Neural cell (in vitro differentiated cells): ENCODE data around the gene C1orf35. TPM values are rescaled to one million over a fixed set of nuclear protein-coding genes. Genes with fewer than 3 reads are reported as not detected.

ENCODE experiments used
- H2AFZ ChIP-seq: fragments of 200-600, 300-800 bp; sonication (generic), shearing (Covaris generic); 2 replicates; pipeline ENCODE4 v1.6.0; 2014; ENCODE audit warnings: low read depth, mild to moderate bottlenecking, antibody characterized with exemption, low read length, moderate library complexity
- H3F3A ChIP-seq: fragments of 200-600 bp; shearing (Covaris generic); 2 replicates; pipeline ENCODE4 v1.6.1; 2016; ENCODE audit warnings: mild to moderate bottlenecking, moderate library complexity, mixed read lengths, antibody characterized with exemption, low read length; ENCODE audit not compliant: insufficient read depth, poor library complexity, severe bottlenecking
- H3K27ac ChIP-seq: fragments of 200-600, 300-800 bp; sonication (generic), shearing (Covaris generic); 2 replicates; pipeline ENCODE4 v1.5.1; 2014; ENCODE audit warnings: mild to moderate bottlenecking, low read length, moderate library complexity
- H3K27me3 ChIP-seq: fragments of 300-800, 200-600 bp; sonication (generic), shearing (Covaris generic); 2 replicates; pipeline ENCODE4 v1.6.0; 2014; ENCODE audit warnings: mild to moderate bottlenecking, low read depth, low read length, moderate library complexity; ENCODE audit not compliant: insufficient read depth
- H3K36me3 ChIP-seq: fragments of 300-800, 200-600 bp; sonication (generic), shearing (Covaris generic); 2 replicates; pipeline ENCODE4 v1.5.1; 2014; ENCODE audit warnings: mild to moderate bottlenecking, antibody characterized with exemption, low read length, moderate library complexity; ENCODE audit not compliant: insufficient read depth
- H3K4me2 ChIP-seq: fragments of 300-800, 200-600 bp; sonication (generic), shearing (Covaris generic); 2 replicates; pipeline ENCODE4 v1.6.0; 2014; ENCODE audit warnings: mild to moderate bottlenecking, low read length
- H3K4me3 ChIP-seq: fragments of 300-800, 200-600 bp; sonication (generic), shearing (Covaris generic); 2 replicates; pipeline ENCODE4 v1.5.1; 2014; ENCODE audit warnings: mild to moderate bottlenecking, low read length, moderate library complexity
- H3K79me2 ChIP-seq: fragments of 200-600 bp; shearing (Covaris generic); replicated peaks from 2 replicates; pipeline ENCODE4 v1.6.0; 2014; ENCODE audit warnings: mild to moderate bottlenecking, low read length, moderate library complexity; ENCODE audit not compliant: insufficient read depth
- H3K9ac ChIP-seq: fragments of 300-800, 200-600 bp; sonication (generic), shearing (Covaris generic); 2 replicates; pipeline ENCODE4 v1.6.1; 2016; ENCODE audit warnings: mild to moderate bottlenecking, low read length, mixed read lengths
- H3K9me2 ChIP-seq: fragments of 200-600 bp; shearing (Covaris generic); 2 replicates; pipeline ENCODE4 v1.6.1; 2016; ENCODE audit warnings: mild to moderate bottlenecking, low read length, mixed read lengths; ENCODE audit not compliant: insufficient read depth
- H3K9me3 ChIP-seq: fragments of 200-600, 300-800 bp; sonication (generic), shearing (Covaris generic); 2 replicates; pipeline ENCODE4 v1.6.1; 2016; ENCODE audit warnings: mild to moderate bottlenecking, mixed run types, low read length, moderate library complexity, mixed read lengths
- H4K20me1 ChIP-seq: fragments of 200-600 bp; shearing (Covaris generic); 2 replicates; pipeline ENCODE4 v1.6.1; 2016; ENCODE audit warnings: mild to moderate bottlenecking, mixed run types; ENCODE audit not compliant: insufficient read depth
- EP300 ChIP-seq: fragments of 450-650 bp; conservative IDR thresholded peaks from 2 replicates; pipeline ENCODE4 v1.6.1; 2014; ENCODE audit warnings: antibody characterized with exemption, mild to moderate bottlenecking, moderate library complexity; ENCODE audit not compliant: poor library complexity, severe bottlenecking
- EZH2 ChIP-seq: fragments of 200-600, 300-800 bp; shearing (Covaris generic), sonication (generic); IDR thresholded peaks from 2 replicates; pipeline ENCODE4 v1.6.1; 2014; ENCODE audit warnings: antibody characterized with exemption, low read length, borderline replicate concordance, mild to moderate bottlenecking; ENCODE audit not compliant: insufficient read depth, poor library complexity, severe bottlenecking
- MXI1 ChIP-seq: fragments of 450-650 bp; conservative IDR thresholded peaks from 2 replicates; pipeline ENCODE4 v1.6.1; 2014; ENCODE audit warnings: antibody characterized with exemption, mild to moderate bottlenecking; ENCODE audit not compliant: poor library complexity, severe bottlenecking
- POLR2AphosphoS5 ChIP-seq: IDR thresholded peaks from 2 replicates; pipeline ENCODE4 v1.6.1; 2012
- RAD21 ChIP-seq: fragments of 450-650 bp; conservative IDR thresholded peaks from 2 replicates; pipeline ENCODE4 v1.6.1; 2014; ENCODE audit warnings: antibody characterized with exemption, mild to moderate bottlenecking, moderate library complexity
- REST ChIP-seq: IDR thresholded peaks from 2 replicates; pipeline ENCODE4 v1.6.1; 2012; ENCODE audit warnings: borderline replicate concordance
- SMC3 ChIP-seq: fragments of 450-650 bp; conservative IDR thresholded peaks from 2 replicates; pipeline ENCODE4 v1.6.1; 2014; ENCODE audit warnings: antibody characterized with exemption, mild to moderate bottlenecking, moderate library complexity; ENCODE audit not compliant: poor library complexity
- TAF1 ChIP-seq: IDR thresholded peaks from 2 replicates; pipeline ENCODE4 v1.6.1; 2012; ENCODE audit warnings: low read depth
- polyA plus RNA-seq: library from polyadenylated mRNA; depleted of rRNA; stranded (reverse); fragments of >200 nt; gene quantifications from 2 replicates; pipeline ENCODE4 v1.2.3, GENCODE V29; 2014
- TF ChIP-seq, protein P1 (sequence below): fragments of 450-650 bp; IDR thresholded peaks from 2 replicates; pipeline ENCODE4 v1.5.1; 2014; ENCODE audit warnings: antibody characterized with exemption, mild to moderate bottlenecking, moderate library complexity; ENCODE audit not compliant: poor library complexity, severe bottlenecking

The C1orf35 gene
- polyA plus RNA-seq, 1 donor from 2014 or later, result 32.8 TPM

DNA sequence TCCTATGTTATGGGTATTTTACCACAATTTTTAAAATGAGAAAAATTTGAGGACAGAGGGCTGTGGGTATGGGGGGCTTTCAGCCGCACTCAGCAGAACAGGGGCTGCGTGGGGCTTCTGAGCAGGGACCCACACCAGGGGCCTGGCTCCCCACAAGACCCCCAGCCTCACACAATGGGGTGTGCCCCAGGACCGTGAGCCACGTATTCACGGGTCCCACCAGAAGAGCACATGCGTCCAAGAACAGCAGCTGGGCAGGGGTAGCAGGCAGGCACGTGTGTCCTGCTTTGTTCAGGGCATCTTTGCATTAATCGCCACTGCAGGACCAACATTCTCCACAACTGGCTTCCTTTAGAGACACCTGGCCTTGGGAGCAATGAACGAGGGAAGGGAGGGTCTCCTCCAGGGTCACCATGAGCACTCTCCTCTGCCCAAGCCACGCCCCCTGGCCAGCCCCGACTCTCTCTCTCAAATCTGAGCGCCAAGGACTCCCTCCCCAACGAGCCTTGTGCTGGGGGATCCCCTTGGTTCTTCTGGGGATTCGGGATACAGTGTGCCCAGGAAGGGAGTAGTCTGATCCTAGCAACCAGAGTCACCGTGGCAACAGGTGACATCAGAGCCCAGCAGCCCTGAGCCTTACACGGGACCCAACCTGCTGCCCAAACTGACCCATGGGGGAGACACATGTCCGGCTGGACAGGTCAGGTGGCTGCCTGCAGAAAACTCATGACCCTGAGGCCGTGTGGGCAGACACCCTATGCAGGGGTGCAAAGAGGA, 28.0 kb downstream of the C1orf35 start:
- H4K20me1 ChIP-seq, result no peaks in the 10 kb centered on the region
- H3K9me3 ChIP-seq, result no peaks in the 10 kb centered on the region
- no peaks in the 10 kb centered on the region for H3K36me3 ChIP-seq
- no peak overlapping the region for H3K4me2 ChIP-seq
- no peak overlapping the region for H3K4me3 ChIP-seq
- H3K79me2 ChIP-seq, result no peaks in the 10 kb centered on the region
- H3K9me2 ChIP-seq, result no peaks in the 10 kb centered on the region
- H3K27ac ChIP-seq, result no peak overlapping the region
- no peak overlapping the region for H2AFZ ChIP-seq
- H3F3A ChIP-seq, result no peaks in the 10 kb centered on the region
- peaks cover 18% of the 10 kb centered on the region for H3K27me3 ChIP-seq
- H3K9ac ChIP-seq, result no peak overlapping the region
- TF ChIP-seq, protein P1, sequence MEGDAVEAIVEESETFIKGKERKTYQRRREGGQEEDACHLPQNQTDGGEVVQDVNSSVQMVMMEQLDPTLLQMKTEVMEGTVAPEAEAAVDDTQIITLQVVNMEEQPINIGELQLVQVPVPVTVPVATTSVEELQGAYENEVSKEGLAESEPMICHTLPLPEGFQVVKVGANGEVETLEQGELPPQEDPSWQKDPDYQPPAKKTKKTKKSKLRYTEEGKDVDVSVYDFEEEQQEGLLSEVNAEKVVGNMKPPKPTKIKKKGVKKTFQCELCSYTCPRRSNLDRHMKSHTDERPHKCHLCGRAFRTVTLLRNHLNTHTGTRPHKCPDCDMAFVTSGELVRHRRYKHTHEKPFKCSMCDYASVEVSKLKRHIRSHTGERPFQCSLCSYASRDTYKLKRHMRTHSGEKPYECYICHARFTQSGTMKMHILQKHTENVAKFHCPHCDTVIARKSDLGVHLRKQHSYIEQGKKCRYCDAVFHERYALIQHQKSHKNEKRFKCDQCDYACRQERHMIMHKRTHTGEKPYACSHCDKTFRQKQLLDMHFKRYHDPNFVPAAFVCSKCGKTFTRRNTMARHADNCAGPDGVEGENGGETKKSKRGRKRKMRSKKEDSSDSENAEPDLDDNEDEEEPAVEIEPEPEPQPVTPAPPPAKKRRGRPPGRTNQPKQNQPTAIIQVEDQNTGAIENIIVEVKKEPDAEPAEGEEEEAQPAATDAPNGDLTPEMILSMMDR, result no peak
- TF ChIP-seq REST (no peak), TAF1 (no peak), MXI1 (no peak), EZH2 (no peak), SMC3 (no peak), RAD21 (no peak), POLR2AphosphoS5 (no peak), EP300 (no peak)

DNA sequence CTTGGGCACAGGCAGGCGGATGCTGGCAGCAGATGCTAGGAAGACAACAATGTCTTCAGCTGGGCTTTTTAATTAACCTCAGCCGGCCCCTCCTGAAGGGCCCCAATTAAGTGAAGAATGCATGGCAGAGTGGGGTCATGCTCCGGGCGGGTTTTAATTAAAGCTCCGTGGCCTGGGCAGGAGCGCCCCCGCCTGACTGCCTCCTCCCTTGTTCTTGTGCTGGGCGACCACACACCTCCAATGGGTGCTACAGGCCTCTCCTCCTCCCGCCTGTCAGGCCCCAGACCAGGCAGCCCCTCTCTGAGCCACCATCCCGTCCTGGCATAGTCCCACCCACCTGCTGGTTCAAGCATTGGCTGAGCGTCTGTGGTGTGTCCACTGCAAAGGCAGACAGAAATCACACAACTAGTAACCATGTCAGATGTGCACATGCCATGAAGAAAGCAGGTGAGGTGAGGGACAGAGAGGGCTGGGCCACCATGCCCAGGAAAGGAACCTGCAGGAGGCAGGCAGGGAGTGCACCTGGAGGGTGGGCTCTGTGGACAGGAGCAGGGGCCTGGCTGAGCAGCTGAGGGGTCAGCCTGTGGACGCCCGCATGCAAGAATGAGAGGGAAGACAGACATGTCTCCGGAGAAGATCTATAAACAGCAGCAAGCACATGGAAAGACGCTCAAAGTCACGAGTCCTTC, 29.1 kb downstream of the C1orf35 start:
- no peaks in the 10 kb centered on the region for H4K20me1 ChIP-seq
- H3K4me3 ChIP-seq, result no peak overlapping the region
- H3F3A ChIP-seq, result no peaks in the 10 kb centered on the region
- H3K27me3 ChIP-seq, result peaks cover 28% of the 10 kb centered on the region
- TF ChIP-seq EP300 (no peak), SMC3 (no peak)
- no peak overlapping the region for H3K27ac ChIP-seq
- no peak overlapping the region for H2AFZ ChIP-seq
- no peak overlapping the region for H3K4me2 ChIP-seq
- H3K9ac ChIP-seq, result no peak overlapping the region
- H3K9me2 ChIP-seq, result no peaks in the 10 kb centered on the region
- no peaks in the 10 kb centered on the region for H3K36me3 ChIP-seq
- no peaks in the 10 kb centered on the region for H3K9me3 ChIP-seq
- no peaks in the 10 kb centered on the region for H3K79me2 ChIP-seq
